ENCODE measurements around the gene DHPS. TPM values are rescaled to one million over a fixed set of nuclear protein-coding genes. Genes with fewer than 3 reads are reported as not detected.

Gene DHPS
- total and polyA plus RNA-seq, 2 donors (not counting 3 experiments of a cell fraction or from before 2014, with no cell fraction given) = 68.4 to 90.1 TPM

- H3K36me3 ChIP-seq (ENCODE audit: control insufficient read depth in 2 of 2, extremely low read depth in 1 of 2, insufficient read depth in 2 of 2, low read length in 2 of 2) = peaks cover 22 to 58% of the 10 kb centered on the region in 2 experiments
- H4K20me1 ChIP-seq (replicated peaks; ENCODE audit: control insufficient read depth, extremely low read depth, insufficient read depth, low read length) = no peaks in the 10 kb centered on the region
- FAIRE-seq (no peak), DNase-seq (ENCODE audit: low read depth, low spot score) (no peak)
- H3K27ac ChIP-seq (ENCODE audit: insufficient read depth, low read depth, low read length) = no peak overlapping the region
- intact Hi-C loops (cut with micrococcal nuclease) = no loop called here
- dilution Hi-C loops (cut with MboI; ENCODE audit: extremely low pct_ligation_motif_present, low sequenced_read_pairs) = no loop called here
- H3K9ac ChIP-seq (replicated peaks; ENCODE audit: extremely low read depth, insufficient read depth, low read length) = no peak overlapping the region
- H3K4me2 ChIP-seq (ENCODE audit: insufficient read depth, low read length) = no peak overlapping the region
- H3K79me2 ChIP-seq (ENCODE audit: control insufficient read depth, insufficient read depth, low read length) = no peaks in the 10 kb centered on the region
- no peaks in the 10 kb centered on the region for H3K27me3 ChIP-seq (ENCODE audit: control insufficient read depth in 2 of 2, insufficient read depth in 2 of 2, low read length in 2 of 2)
- no peaks in the 10 kb centered on the region for H3K4me1 ChIP-seq (ENCODE audit: control insufficient read depth, extremely low read depth, insufficient read depth, low read length)
- no peak overlapping the region for H3K4me3 ChIP-seq (replicated peaks in 1 of 3; ENCODE audit: insufficient read depth in 1 of 3, low read depth in 1 of 3, low read length in 3 of 3)
- ChIA-PET CTCF (interaction anchor here (1.6 kb wide), 1 partner anchor 18 kb away, joined by 4 read pairs; no protein-coding TSS in a partner anchor), POLR2A (no interaction called here)
- no peaks in the 10 kb centered on the region for H3K9me3 ChIP-seq (replicated peaks; ENCODE audit: control insufficient read depth, insufficient read depth, low read length)
- H2AFZ ChIP-seq (ENCODE audit: low read depth, low read length) = no peak overlapping the region
- TF ChIP-seq FOS (IDR thresholded peaks at IDR 0.05; ENCODE audit: borderline replicate concordance, insufficient read depth, low read length) (no peak), JUN (IDR thresholded peaks at IDR 0.05; ENCODE audit: borderline replicate concordance, insufficient read depth, insufficient read length, low read depth) (no peak), MAX (IDR thresholded peaks at IDR 0.05; ENCODE audit: insufficient read depth, insufficient read length) (no peak), POLR2A (IDR thresholded peaks at IDR 0.05; ENCODE audit: low read depth, low read length) (no peak), EZH2 (IDR thresholded peaks at IDR 0.05; ENCODE audit: borderline replicate concordance, low read depth, low read length, severe bottlenecking) (no peak), GATA2 (IDR thresholded peaks at IDR 0.05; ENCODE audit: insufficient read depth, insufficient read length, low read depth, low read length) (no peak), POLR2AphosphoS5 (IDR thresholded peaks at IDR 0.05; ENCODE audit: insufficient read depth, low read depth, low read length) (no peak), MYC (IDR thresholded peaks at IDR 0.05; ENCODE audit: low read depth, low read length) (no peak), CTCF (IDR thresholded peaks at IDR 0.05; ENCODE audit: extremely low read depth in 1 of 2, insufficient read depth in 1 of 2, low read depth in 1 of 2, low read length in 2 of 2) (no peak)
- BruUV-seq (replicated peaks) = no TSS peak
- H3K9me1 ChIP-seq (replicated peaks; ENCODE audit: control insufficient read depth, extremely low read depth, insufficient read depth, low read length) = no peaks in the 10 kb centered on the region
Measured at GRCh38 chr19:12705169-12705568, 23.5 kb upstream of the DHPS start.
